H1 (cell line): Measurements from ENCODE around the gene PF4V1. TPM values are rescaled to one million over a fixed set of nuclear protein-coding genes. Genes with fewer than 3 reads are reported as not detected.

ENCODE experiments used
- ASH2L ChIP-seq: fragments of 200-600, 300-600 bp; sonication (generic); IDR thresholded peaks from one replicate; pipeline ENCODE4 v1.7.1; 2017; ENCODE audit warnings: low read length
- KDM1A ChIP-seq: fragments of 200-600, 300-600 bp; sonication (generic); IDR thresholded peaks from 2 replicates; pipeline ENCODE4 v1.7.1; 2016; ENCODE audit warnings: mild to moderate bottlenecking, low read length, borderline replicate concordance
- PHF8 ChIP-seq: fragments of 200-600 bp; sonication (generic); conservative IDR thresholded peaks from 2 replicates; pipeline ENCODE4 v1.7.1; 2012; ENCODE audit warnings: low read depth, mild to moderate bottlenecking, inconsistent platforms, low read length, moderate library complexity
- RAD21 ChIP-seq, 2 experiments: IDR thresholded peaks in 1 of 2; conservative IDR thresholded peaks in 1 of 2; 2 replicates each; pipeline ENCODE4 v1.6.1; 2011; ENCODE audit warnings: low read depth in 2 of 2, low read length in 2 of 2, improper control_type of control experiment in 1 of 2, inconsistent platforms in 1 of 2, mild to moderate bottlenecking in 1 of 2, moderate library complexity in 1 of 2
- YY1 ChIP-seq: IDR thresholded peaks from 2 replicates; pipeline ENCODE4 v1.6.1; 2011; ENCODE audit warnings: low read depth, mild to moderate bottlenecking, low read length
- polyA plus RNA-seq, 7 experiments: library from polyadenylated mRNA; depleted of rRNA in 3 of 7; stranded (reverse) in 5 of 7; unstranded in 2 of 7; fragments of >200 nt in 5 of 7; fragments of 200-250 nt in 2 of 7; gene quantifications; 1 replicate in 5 of 7; 2 replicates in 1 of 7; 4 replicates in 1 of 7; pipeline versions ENCODE4 v1.2.1 to v1.2.3, GENCODE V29; 2011 to 2013; ENCODE audit warnings: missing spikeins in 2 of 7, mixed read lengths in 2 of 7
- total RNA-seq: library from RNA; stranded (reverse); fragmentation: NEBNext Ultra II Directional; extraction: Animal tissue kit (Norgen Biotek cat#: 25700); gene quantifications from 2 replicates; pipeline ENCODE4 v1.2.1, GENCODE V29; 2021

Gene PF4V1
- total and polyA plus RNA-seq, 2 of the 8 experiments (the other 6 are each of a cell fraction or from before 2014, with no cell fraction given) = not detected

- TF ChIP-seq ASH2L (no peak), RAD21 (IDR thresholded peaks at IDR 0.05 in 1 of 2, conservative IDR thresholded peaks at IDR 0.05 in 1 of 2; ENCODE audit: low read depth in 2 of 2, low read length in 2 of 2) (no peak), KDM1A (no peak), YY1 (no peak), PHF8 (no peak)
- TF ChIP-seq, all 59 proteins: peak for 0
Observed at GRCh38 chr4:73839715-73840114, 13.4 kb upstream of the PF4V1 start (continued).
